ENCODE measurements around the gene RFC5.

DNA sequence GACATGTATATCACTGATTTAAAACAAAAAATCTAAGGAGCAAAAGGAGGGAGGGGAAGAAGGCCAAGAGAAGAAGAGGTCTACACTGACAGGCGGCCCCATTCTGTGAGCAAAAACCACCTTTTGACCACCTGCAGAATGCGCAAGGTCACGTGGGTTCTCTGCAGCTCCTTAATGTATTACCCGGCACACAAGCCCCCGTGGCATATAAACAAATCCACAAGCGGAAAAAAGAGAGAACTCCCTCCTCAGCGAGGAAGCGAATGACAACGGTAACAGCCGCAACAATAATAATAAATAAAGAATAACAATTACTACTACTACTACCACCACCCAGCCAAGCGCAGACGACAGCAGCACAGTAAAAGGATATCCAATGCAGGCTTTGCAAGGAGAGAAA, 49.0 kb upstream of the RFC5 start:
- TF ChIP-seq TAF1 (IDR thresholded peaks at IDR 0.05; ENCODE audit: borderline replicate concordance, insufficient read depth, low read length), result no peak
- no peak for TF ChIP-seq POLR2AphosphoS5 (IDR thresholded peaks at IDR 0.05; ENCODE audit: low read depth, low read length)
